ENCODE measurements around the gene DST.

DST gene

DNA sequence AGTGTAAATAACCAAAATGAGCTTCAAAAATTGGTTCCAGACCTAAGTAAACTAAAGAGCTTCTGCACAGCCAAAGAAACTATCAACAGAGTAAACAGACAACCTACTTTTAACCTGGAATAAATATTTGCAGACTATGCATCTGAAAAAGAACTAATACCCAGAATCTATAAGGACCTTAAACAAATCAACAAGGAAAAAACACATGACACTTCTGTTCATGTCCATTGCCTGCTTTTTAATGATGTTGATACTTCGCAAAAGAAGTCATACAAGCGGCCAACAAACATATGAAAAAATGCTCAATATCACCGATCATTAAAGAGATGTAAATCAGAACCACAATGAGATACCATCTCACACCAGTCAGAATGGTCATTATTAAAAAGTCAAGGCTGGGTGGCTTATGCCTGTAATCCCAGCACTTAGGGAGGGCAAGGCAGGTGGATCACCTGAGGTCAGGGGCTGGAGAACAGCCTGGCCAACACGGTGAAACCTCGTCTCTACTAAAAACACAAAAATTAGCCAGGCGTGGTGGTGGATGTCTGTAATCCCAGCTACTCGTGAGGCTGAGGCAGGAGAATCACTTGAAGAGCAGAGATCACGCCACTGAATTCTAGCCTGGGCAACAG lies 42.5 kb upstream of the DST start:
- H3K4me1 ChIP-seq (ENCODE audit: control insufficient read depth, low read length), result no peaks in the 10 kb centered on the region
- H3K79me2 ChIP-seq (ENCODE audit: control insufficient read depth, low read length), result no peaks in the 10 kb centered on the region
- no peaks in the 10 kb centered on the region for H3K36me3 ChIP-seq (ENCODE audit: control insufficient read depth, low read length)
- no peaks in the 10 kb centered on the region for H4K20me1 ChIP-seq (ENCODE audit: control insufficient read depth, insufficient read depth, low read depth, low read length)
- TF ChIP-seq, protein P1, sequence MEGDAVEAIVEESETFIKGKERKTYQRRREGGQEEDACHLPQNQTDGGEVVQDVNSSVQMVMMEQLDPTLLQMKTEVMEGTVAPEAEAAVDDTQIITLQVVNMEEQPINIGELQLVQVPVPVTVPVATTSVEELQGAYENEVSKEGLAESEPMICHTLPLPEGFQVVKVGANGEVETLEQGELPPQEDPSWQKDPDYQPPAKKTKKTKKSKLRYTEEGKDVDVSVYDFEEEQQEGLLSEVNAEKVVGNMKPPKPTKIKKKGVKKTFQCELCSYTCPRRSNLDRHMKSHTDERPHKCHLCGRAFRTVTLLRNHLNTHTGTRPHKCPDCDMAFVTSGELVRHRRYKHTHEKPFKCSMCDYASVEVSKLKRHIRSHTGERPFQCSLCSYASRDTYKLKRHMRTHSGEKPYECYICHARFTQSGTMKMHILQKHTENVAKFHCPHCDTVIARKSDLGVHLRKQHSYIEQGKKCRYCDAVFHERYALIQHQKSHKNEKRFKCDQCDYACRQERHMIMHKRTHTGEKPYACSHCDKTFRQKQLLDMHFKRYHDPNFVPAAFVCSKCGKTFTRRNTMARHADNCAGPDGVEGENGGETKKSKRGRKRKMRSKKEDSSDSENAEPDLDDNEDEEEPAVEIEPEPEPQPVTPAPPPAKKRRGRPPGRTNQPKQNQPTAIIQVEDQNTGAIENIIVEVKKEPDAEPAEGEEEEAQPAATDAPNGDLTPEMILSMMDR (IDR thresholded peaks at IDR 0.05; ENCODE audit: low read depth, low read length, poor library complexity, severe bottlenecking), result no peak
- TF ChIP-seq EZH2phosphoT487 (IDR thresholded peaks at IDR 0.05; ENCODE audit: borderline replicate concordance, low read length), result no peak
- H3K9me3 ChIP-seq (ENCODE audit: control insufficient read depth, insufficient read depth, low read length), result no peaks in the 10 kb centered on the region
- no peaks in the 10 kb centered on the region for H3K27me3 ChIP-seq (ENCODE audit: control insufficient read depth, low read length)
- H3K27ac ChIP-seq (ENCODE audit: low read depth, low read length), result no peak overlapping the region
- no peaks in the 10 kb centered on the region for H3F3A ChIP-seq (ENCODE audit: control insufficient read depth, insufficient read depth)
- no peak overlapping the region for H3K4me3 ChIP-seq (ENCODE audit: low read length)
- H3K4me2 ChIP-seq (ENCODE audit: low read length), result no peak overlapping the region
- no peaks in the 10 kb centered on the region; the same call in 1 of the 2 replicates for H3K9me2 ChIP-seq (replicated peaks; ENCODE audit: control insufficient read depth, low read length)

DNA sequence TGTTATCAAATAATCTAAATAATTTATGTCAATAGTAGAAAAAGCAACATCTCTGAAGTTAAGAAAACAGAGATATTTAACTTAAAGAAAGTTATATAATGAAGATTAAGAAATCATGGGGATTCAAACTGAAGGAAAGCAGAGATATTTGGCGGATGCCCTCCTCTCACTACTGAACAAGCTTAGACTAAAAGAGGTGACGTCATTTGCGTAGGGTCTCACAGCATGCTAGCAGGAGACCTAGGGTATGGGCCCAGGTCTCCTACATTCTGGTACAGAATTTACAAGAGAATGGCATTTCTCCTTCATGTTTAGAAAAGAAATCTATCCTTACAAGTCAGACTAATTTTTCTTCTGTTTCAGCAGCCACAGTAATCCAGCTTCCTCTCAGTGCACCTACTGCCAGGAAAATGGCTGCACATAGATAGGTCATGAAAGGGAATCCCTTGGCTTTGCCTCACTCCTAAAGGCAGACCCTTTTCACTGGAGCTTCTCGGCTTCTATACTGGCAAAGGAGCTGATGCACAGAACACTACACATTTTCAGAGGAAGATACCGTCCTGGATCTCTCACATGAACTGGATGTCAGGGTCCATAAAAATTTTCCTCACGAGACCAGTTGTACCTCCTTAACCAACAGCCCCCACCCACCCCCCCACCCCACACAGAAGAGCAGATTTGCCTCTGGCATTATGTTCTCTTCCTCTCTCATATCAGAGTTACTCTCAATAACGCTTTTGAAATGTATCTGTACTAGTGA lies 41.8 kb upstream of the DST start:
- H3F3A ChIP-seq (ENCODE audit: control insufficient read depth, insufficient read depth), result no peaks in the 10 kb centered on the region
- no peaks in the 10 kb centered on the region for H3K79me2 ChIP-seq (ENCODE audit: control insufficient read depth, low read length)
- H4K20me1 ChIP-seq (ENCODE audit: control insufficient read depth, insufficient read depth, low read depth, low read length), result no peaks in the 10 kb centered on the region
- H3K4me3 ChIP-seq (ENCODE audit: low read length), result no peak overlapping the region
- H3K36me3 ChIP-seq (ENCODE audit: control insufficient read depth, low read length), result no peaks in the 10 kb centered on the region
- no peaks in the 10 kb centered on the region for H3K4me1 ChIP-seq (ENCODE audit: control insufficient read depth, low read length)
- no peak overlapping the region for H3K4me2 ChIP-seq (ENCODE audit: low read length)
- H3K27me3 ChIP-seq (ENCODE audit: control insufficient read depth, low read length), result no peaks in the 10 kb centered on the region
- no peaks in the 10 kb centered on the region; the same call in 1 of the 2 replicates for H3K9me2 ChIP-seq (replicated peaks; ENCODE audit: control insufficient read depth, low read length)
- H3K9me3 ChIP-seq (ENCODE audit: control insufficient read depth, insufficient read depth, low read length), result no peaks in the 10 kb centered on the region
- H3K27ac ChIP-seq (ENCODE audit: low read depth, low read length), result no peak overlapping the region
- TF ChIP-seq, protein P1 (IDR thresholded peaks at IDR 0.05; ENCODE audit: low read depth, low read length, poor library complexity, severe bottlenecking), result no peak
- no peak for TF ChIP-seq EZH2phosphoT487 (IDR thresholded peaks at IDR 0.05; ENCODE audit: borderline replicate concordance, low read length)

DNA sequence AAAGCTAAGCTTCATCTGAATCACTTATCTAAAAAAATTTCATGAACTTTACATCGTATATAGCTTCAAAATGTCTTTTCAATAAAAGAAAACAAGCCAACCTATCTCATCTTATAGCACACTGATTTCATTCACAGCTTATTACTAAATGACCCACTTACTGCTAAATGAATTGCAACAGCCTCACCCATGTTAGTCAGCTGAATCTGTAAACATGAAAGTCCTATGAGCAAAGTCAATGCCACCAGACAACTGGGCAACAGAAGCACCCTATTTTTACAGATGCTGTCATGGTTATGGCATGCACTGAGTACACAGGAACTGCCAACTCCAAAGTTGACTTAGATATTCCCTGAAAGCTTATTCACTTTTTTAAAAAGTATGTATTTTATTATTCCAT lies 41.2 kb upstream of the DST start:
- no peaks in the 10 kb centered on the region for H3K79me2 ChIP-seq (ENCODE audit: control insufficient read depth, low read length)
- no peaks in the 10 kb centered on the region; the same call in 1 of the 2 replicates for H3K9me2 ChIP-seq (replicated peaks; ENCODE audit: control insufficient read depth, low read length)
- H4K20me1 ChIP-seq (ENCODE audit: control insufficient read depth, insufficient read depth, low read depth, low read length), result no peaks in the 10 kb centered on the region
- no peaks in the 10 kb centered on the region for H3K4me1 ChIP-seq (ENCODE audit: control insufficient read depth, low read length)
- no peaks in the 10 kb centered on the region for H3K27me3 ChIP-seq (ENCODE audit: control insufficient read depth, low read length)
- no peaks in the 10 kb centered on the region for H3F3A ChIP-seq (ENCODE audit: control insufficient read depth, insufficient read depth)
- H3K9me3 ChIP-seq (ENCODE audit: control insufficient read depth, insufficient read depth, low read length), result no peaks in the 10 kb centered on the region
- H3K4me3 ChIP-seq (ENCODE audit: low read length), result no peak overlapping the region
- no peak overlapping the region for H3K27ac ChIP-seq (ENCODE audit: low read depth, low read length)
- TF ChIP-seq, protein P1 (IDR thresholded peaks at IDR 0.05; ENCODE audit: low read depth, low read length, poor library complexity, severe bottlenecking), result no peak
- TF ChIP-seq EZH2phosphoT487 (IDR thresholded peaks at IDR 0.05; ENCODE audit: borderline replicate concordance, low read length), result no peak
- H3K36me3 ChIP-seq (ENCODE audit: control insufficient read depth, low read length), result no peaks in the 10 kb centered on the region
- no peak overlapping the region for H3K4me2 ChIP-seq (ENCODE audit: low read length)

Measured in DOHH2 (cell line).